ENCODE data around the gene FTSJ1.
"Not testable (repeated sequence)": the region's sequence is repeated elsewhere in the genome, so short reads cannot be mapped to it uniquely, and the experiment has no call there.

The FTSJ1 gene

GRCh38 chrX:48475774-48476577 lies at the start of gene FTSJ1:
Gene FTSJ1 (plus strand): TSS chrX:48476199. CDS start chrX:48478048, 1,849 bp downstream.
- DNase-seq: peak; percentile 84

GRCh38 chrX:48427027-48427716 lies 48.8 kb upstream of the FTSJ1 start:
- DNase-seq: not testable (repeated sequence)

GRCh38 chrX:48429606-48430005 lies 46.4 kb upstream of the FTSJ1 start:
- not testable (repeated sequence) for DNase-seq

GRCh38 chrX:48430166-48430565 lies 45.8 kb upstream of the FTSJ1 start:
- not testable (repeated sequence) for DNase-seq

- DNase-seq: not testable (repeated sequence)
These were observed 42.3 kb upstream of the FTSJ1 start for GRCh38 chrX:48433713-48434112.

- DNase-seq: not testable (repeated sequence)
These were observed 28.8 kb upstream of the FTSJ1 start for GRCh38 chrX:48447201-48447600.

GRCh38 chrX:48450076-48450475 lies 25.9 kb upstream of the FTSJ1 start:
- DNase-seq: no peak

GRCh38 chrX:48451708-48452107 lies 24.3 kb upstream of the FTSJ1 start:
- no peak for DNase-seq

GRCh38 chrX:48456628-48457331 lies 19.2 kb upstream of the FTSJ1 start:
- no peak for DNase-seq

GRCh38 chrX:48458711-48459110 lies 17.3 kb upstream of the FTSJ1 start:
- DNase-seq: no peak

GRCh38 chrX:48459483-48459882 lies 16.5 kb upstream of the FTSJ1 start:
- no peak for DNase-seq

GRCh38 chrX:48460031-48460430 lies 16.0 kb upstream of the FTSJ1 start:
- no peak for DNase-seq

- DNase-seq: no peak
These were observed 15.4 kb upstream of the FTSJ1 start for GRCh38 chrX:48460606-48461005.

- no peak for DNase-seq
These were observed 14.2 kb upstream of the FTSJ1 start for GRCh38 chrX:48461830-48462229.

- DNase-seq: no peak
These were observed 10.6 kb upstream of the FTSJ1 start for GRCh38 chrX:48465336-48465933.

- DNase-seq: no peak
These were observed 9.3 kb upstream of the FTSJ1 start for GRCh38 chrX:48466696-48467095.

- DNase-seq: no peak
These were observed 8.7 kb upstream of the FTSJ1 start for GRCh38 chrX:48467281-48467761.

GRCh38 chrX:48468247-48468671 lies 7.7 kb upstream of the FTSJ1 start:
- DNase-seq: no peak

- no peak for DNase-seq
These were observed 7.0 kb upstream of the FTSJ1 start for GRCh38 chrX:48468693-48469691.

GRCh38 chrX:48470110-48470832 lies 5.7 kb upstream of the FTSJ1 start, which contains the start of gene SLC38A5:
Gene SLC38A5 (minus strand): TSS chrX:48470260. CDS start chrX:48467924, 2,336 bp downstream.
- no peak for DNase-seq

GRCh38 chrX:48470833-48471118 lies 5.2 kb upstream of the FTSJ1 start:
- DNase-seq: no peak
